Keratinocyte (primary cell): ENCODE data around the gene TNFAIP8. TPM values are rescaled to one million over a fixed set of nuclear protein-coding genes. Genes with fewer than 3 reads are reported as not detected.

Experiments
- DNase-seq: peaks from one replicate; pipeline ENCODE4 v3.0.0-alpha.2; 2011; ENCODE audit warnings: low read depth, missing footprints, low spot score
- FAIRE-seq: peaks from 2 replicates; lab custom pipeline; 2011; peaks lifted over from hg19 to GRCh38; lab: Jason Lieb, UNC
- H2AFZ ChIP-seq: 2 replicates; pipeline ENCODE4 v1.6.0; 2012; ENCODE audit warnings: low read length, control low read depth, inconsistent platforms; ENCODE audit not compliant: control insufficient read depth
- H3K27ac ChIP-seq: 2 replicates; pipeline ENCODE4 v1.5.1; 2011; ENCODE audit warnings: low read length; ENCODE audit not compliant: control insufficient read depth, insufficient read depth
- H3K27me3 ChIP-seq: 3 replicates; pipeline ENCODE4 v1.6.0; 2011; ENCODE audit warnings: low read length; ENCODE audit not compliant: control insufficient read depth, insufficient read depth; ENCODE audit errors: extremely low read depth
- H3K36me3 ChIP-seq, 2 experiments: 2 replicates in 1 of 2; 3 replicates in 1 of 2; pipeline ENCODE4 v1.5.1; 2011; ENCODE audit warnings: low read length in 2 of 2, mild to moderate bottlenecking in 1 of 2; ENCODE audit not compliant: control insufficient read depth in 2 of 2, insufficient read depth in 2 of 2; ENCODE audit errors: extremely low read depth in 1 of 2
- H3K4me1 ChIP-seq: 3 replicates; pipeline ENCODE4 v1.5.1; 2011; ENCODE audit warnings: low read length; ENCODE audit not compliant: control insufficient read depth, insufficient read depth; ENCODE audit errors: extremely low read depth
- H3K4me2 ChIP-seq: 3 replicates; pipeline ENCODE4 v1.6.0; 2011; ENCODE audit warnings: low read depth, low read length; ENCODE audit not compliant: control insufficient read depth, insufficient read depth; ENCODE audit errors: extremely low read depth
- H3K4me3 ChIP-seq, 3 experiments: fragments of 200-600 bp in 1 of 3; sonication (generic) in 1 of 3; 2 replicates in 2 of 3; 3 replicates in 1 of 3; pipeline ENCODE4 v1.5.1; 2011 to 2016; ENCODE audit warnings: low read length in 3 of 3, mild to moderate bottlenecking in 3 of 3, control low read depth in 2 of 3, inconsistent platforms in 1 of 3, low read depth in 1 of 3, mixed read lengths in 1 of 3, mixed run types in 1 of 3, moderate library complexity in 1 of 3; ENCODE audit not compliant: control insufficient read depth in 2 of 3, insufficient read depth in 2 of 3; ENCODE audit errors: extremely low read depth in 1 of 3
- H3K79me2 ChIP-seq: 2 replicates; pipeline ENCODE4 v1.6.0; 2012; ENCODE audit warnings: low read length; ENCODE audit not compliant: control insufficient read depth, insufficient read depth
- H3K9ac ChIP-seq: 3 replicates; pipeline ENCODE4 v1.6.0; 2011; ENCODE audit warnings: low read length; ENCODE audit not compliant: control insufficient read depth, insufficient read depth; ENCODE audit errors: extremely low read depth
- H3K9me1 ChIP-seq: 3 replicates; pipeline ENCODE4 v1.6.0; 2011; ENCODE audit warnings: low read length; ENCODE audit not compliant: control insufficient read depth, insufficient read depth; ENCODE audit errors: extremely low read depth
- H3K9me3 ChIP-seq: 2 replicates; pipeline ENCODE4 v1.5.1; 2012; ENCODE audit warnings: low read depth, low read length; ENCODE audit not compliant: control insufficient read depth
- H4K20me1 ChIP-seq: 3 replicates; pipeline ENCODE4 v1.6.0; 2011; ENCODE audit warnings: low read length; ENCODE audit not compliant: control insufficient read depth, insufficient read depth; ENCODE audit errors: extremely low read depth
- CTCF ChIP-seq, 3 experiments: IDR thresholded peaks in 1 of 3; conservative IDR thresholded peaks in 1 of 3; optimal IDR thresholded peaks in 1 of 3; 2 replicates in 2 of 3; 3 replicates in 1 of 3; pipeline versions ENCODE3 to v1.5.1; 2011; ENCODE audit warnings: low read length in 3 of 3, mild to moderate bottlenecking in 3 of 3, moderate library complexity in 2 of 3, control low read depth in 1 of 3, inconsistent platforms in 1 of 3; ENCODE audit not compliant: insufficient read depth in 2 of 3; ENCODE audit errors: extremely low read depth in 1 of 3
- EZH2 ChIP-seq: IDR thresholded peaks from one replicate; pipeline ENCODE4 v1.6.1; 2012; ENCODE audit warnings: inconsistent platforms, mild to moderate bottlenecking, low read length, moderate library complexity
- dilution Hi-C: fragments of 300-500 bp; cut with MboI; formaldehyde crosslinking; loops from one replicate; pipeline ENCODE4 v1.7.0; 2020; ENCODE audit warnings: low sequenced_read_pairs; ENCODE audit not compliant: extremely low pct_ligation_motif_present
- polyA plus RNA-seq, 5 experiments: library from polyadenylated mRNA; depleted of rRNA in 3 of 5; stranded (reverse) in 3 of 5; stranded (forward) in 1 of 5; unstranded in 1 of 5; fragments of >200 nt; gene quantifications; 1 replicate in 1 of 5; 2 replicates in 3 of 5; 3 replicates in 1 of 5; pipeline versions ENCODE4 v1.2.1 to v1.2.3, GENCODE V29; 2011 to 2012; ENCODE audit warnings: missing spikeins in 2 of 5, low read depth in 1 of 5, low replicate concordance in 1 of 5

Gene TNFAIP8
- polyA plus RNA-seq, 1 donor (not counting 4 experiments of a cell fraction or from before 2014, with no cell fraction given) = 20.8 TPM

GRCh38 chr5:119354537-119355243 lies 1.1 kb upstream of the TNFAIP8 start:
- no peak overlapping the region for H3K4me3 ChIP-seq
- TF ChIP-seq CTCF (optimal IDR thresholded peaks at IDR 0.05 in 1 of 3, IDR thresholded peaks at IDR 0.05 in 1 of 3, conservative IDR thresholded peaks at IDR 0.05 in 1 of 3; ENCODE audit: extremely low read depth in 1 of 3, insufficient read depth in 2 of 3, low read length in 3 of 3) (no peak), EZH2 (no peak)
- no peaks in the 10 kb centered on the region for H3K27me3 ChIP-seq
- DNase-seq = no peak
- no peak overlapping the region for H2AFZ ChIP-seq
- peak overlapping the region; percentile 95 for H3K4me2 ChIP-seq
- peaks cover 13% of the 10 kb centered on the region for H3K79me2 ChIP-seq
- dilution Hi-C loops = no loop called here
- H3K27ac ChIP-seq = peak overlapping the region; percentile 65
- peak overlapping the region; percentile 75 for H3K9ac ChIP-seq
- no peaks in the 10 kb centered on the region for H3K9me1 ChIP-seq
- no peaks in the 10 kb centered on the region for H3K36me3 ChIP-seq
- H3K9me3 ChIP-seq = no peaks in the 10 kb centered on the region
- peaks cover 27% of the 10 kb centered on the region for H3K4me1 ChIP-seq
- FAIRE-seq = no peak
- no peaks in the 10 kb centered on the region for H4K20me1 ChIP-seq

- no peaks in the 10 kb centered on the region for H4K20me1 ChIP-seq
- dilution Hi-C loops = no loop called here
- H3K9me3 ChIP-seq = no peaks in the 10 kb centered on the region
- peaks cover 13% of the 10 kb centered on the region for H3K79me2 ChIP-seq
- DNase-seq (no peak), FAIRE-seq (peak; percentile 20)
- H2AFZ ChIP-seq = peak overlapping the region; percentile 8
- peak overlapping the region; percentile 95 for H3K4me2 ChIP-seq
- H3K4me1 ChIP-seq = peaks cover 32% of the 10 kb centered on the region
- H3K36me3 ChIP-seq = no peaks in the 10 kb centered on the region
- peak overlapping the region; percentile 28 to 74 (median 70) for H3K4me3 ChIP-seq
- H3K27ac ChIP-seq = peak overlapping the region; percentile 65
- H3K9me1 ChIP-seq = no peaks in the 10 kb centered on the region
- TF ChIP-seq EZH2 (no peak), CTCF (optimal IDR thresholded peaks at IDR 0.05 in 1 of 3, IDR thresholded peaks at IDR 0.05 in 1 of 3, conservative IDR thresholded peaks at IDR 0.05 in 1 of 3; ENCODE audit: extremely low read depth in 1 of 3, insufficient read depth in 2 of 3, low read length in 3 of 3) (no peak)
- peak overlapping the region; percentile 75 for H3K9ac ChIP-seq
- no peaks in the 10 kb centered on the region for H3K27me3 ChIP-seq
Measured at GRCh38 chr5:119355244-119355638, 578 bp upstream of the TNFAIP8 start.
